Measurements from ENCODE around the gene MAD2L1BP.

The MAD2L1BP gene

GRCh38 chr6:43623880-43624785, 11.5 kb upstream of the MAD2L1BP start:
- no peak for TF ChIP-seq CREB1 (IDR thresholded peaks at IDR 0.05; ENCODE audit: low read depth)
- no peak for TF ChIP-seq RAD21 (IDR thresholded peaks at IDR 0.05; ENCODE audit: low read depth)
- no peak for TF ChIP-seq EGR1 (IDR thresholded peaks at IDR 0.05)
- TF ChIP-seq TCF12 (IDR thresholded peaks at IDR 0.05; ENCODE audit: low read depth), result no peak
- TF ChIP-seq TAF1 (IDR thresholded peaks at IDR 0.05; ENCODE audit: low read depth), result no peak
- TF ChIP-seq ZBTB7A (IDR thresholded peaks at IDR 0.05; ENCODE audit: low read depth), result no peak
- TF ChIP-seq USF1 (IDR thresholded peaks at IDR 0.05), result no peak
- no peak for TF ChIP-seq TEAD4 (IDR thresholded peaks at IDR 0.05)
- TF ChIP-seq NFIC (IDR thresholded peaks at IDR 0.05), result no peak
- TF ChIP-seq YY1 (IDR thresholded peaks at IDR 0.05; ENCODE audit: low read depth), result no peak
- no peak for TF ChIP-seq FOXM1 (IDR thresholded peaks at IDR 0.05; ENCODE audit: borderline replicate concordance, low read depth)
- TF ChIP-seq CEBPB (IDR thresholded peaks at IDR 0.05), result no peak
- TF ChIP-seq REST (IDR thresholded peaks at IDR 0.05; ENCODE audit: low read depth), result no peak
- TF ChIP-seq MAX (IDR thresholded peaks at IDR 0.05), result no peak
- no peak for TF ChIP-seq EP300 (IDR thresholded peaks at IDR 0.05; ENCODE audit: borderline replicate concordance)

GRCh38 chr6:43624786-43625288, 10.8 kb upstream of the MAD2L1BP start:
- TF ChIP-seq TAF1 (IDR thresholded peaks at IDR 0.05; ENCODE audit: low read depth) (no peak), TCF12 (IDR thresholded peaks at IDR 0.05; ENCODE audit: low read depth) (no peak), MAX (IDR thresholded peaks at IDR 0.05) (no peak), YY1 (IDR thresholded peaks at IDR 0.05; ENCODE audit: low read depth) (no peak), CEBPB (IDR thresholded peaks at IDR 0.05) (no peak), NFIC (IDR thresholded peaks at IDR 0.05) (no peak), TEAD4 (IDR thresholded peaks at IDR 0.05) (no peak), FOXM1 (IDR thresholded peaks at IDR 0.05; ENCODE audit: borderline replicate concordance, low read depth) (no peak), EP300 (IDR thresholded peaks at IDR 0.05; ENCODE audit: borderline replicate concordance) (no peak), REST (IDR thresholded peaks at IDR 0.05; ENCODE audit: low read depth) (no peak), USF1 (IDR thresholded peaks at IDR 0.05) (no peak), RAD21 (IDR thresholded peaks at IDR 0.05; ENCODE audit: low read depth) (no peak), EGR1 (IDR thresholded peaks at IDR 0.05) (no peak), ZBTB7A (IDR thresholded peaks at IDR 0.05; ENCODE audit: low read depth) (no peak), CREB1 (IDR thresholded peaks at IDR 0.05; ENCODE audit: low read depth) (no peak)

- no peak for TF ChIP-seq EP300 (IDR thresholded peaks at IDR 0.05; ENCODE audit: borderline replicate concordance)
- no peak for TF ChIP-seq TCF12 (IDR thresholded peaks at IDR 0.05; ENCODE audit: low read depth)
- TF ChIP-seq REST (IDR thresholded peaks at IDR 0.05; ENCODE audit: low read depth), result no peak
- TF ChIP-seq NFIC (IDR thresholded peaks at IDR 0.05), result no peak
- TF ChIP-seq ZBTB7A (IDR thresholded peaks at IDR 0.05; ENCODE audit: low read depth), result no peak
- no peak for TF ChIP-seq USF1 (IDR thresholded peaks at IDR 0.05)
Measured at GRCh38 chr6:43625393-43625992, 10.1 kb upstream of the MAD2L1BP start.

All from Ishikawa (cell line).